Hepatocyte (in vitro differentiated cells): ENCODE measurements around the gene WDR91. TPM values are rescaled to one million over a fixed set of nuclear protein-coding genes. Genes with fewer than 3 reads are reported as not detected.

ENCODE experiments used
- DNase-seq: peaks from one replicate; pipeline ENCODE4 v3.0.0-alpha.2; 2016; ENCODE audit warnings: low spot score
- H2AFZ ChIP-seq: fragments of 200-600 bp; sonication (generic); 2 replicates; pipeline ENCODE4 v1.6.0; 2016; ENCODE audit warnings: antibody characterized with exemption, mild to moderate bottlenecking
- H3K27ac ChIP-seq: fragments of 200-600 bp; sonication (generic); 2 replicates; pipeline ENCODE4 v1.5.1; 2016; ENCODE audit warnings: mild to moderate bottlenecking
- H3K27me3 ChIP-seq: fragments of 200-600 bp; sonication (generic); 2 replicates; pipeline ENCODE4 v1.6.1; 2016
- H3K36me3 ChIP-seq: fragments of 200-600 bp; sonication (generic); replicated peaks from 2 replicates; pipeline ENCODE4 v1.5.1; 2016; ENCODE audit warnings: low read depth; ENCODE audit not compliant: insufficient read depth
- H3K4me1 ChIP-seq: fragments of 200-600 bp; sonication (generic); 2 replicates; pipeline ENCODE4 v1.5.1; 2016; ENCODE audit warnings: mild to moderate bottlenecking, moderate library complexity; ENCODE audit not compliant: insufficient read depth
- H3K4me2 ChIP-seq: fragments of 200-600 bp; sonication (generic); 2 replicates; pipeline ENCODE4 v1.6.0; 2016
- H3K4me3 ChIP-seq: fragments of 200-600 bp; sonication (generic); 2 replicates; pipeline ENCODE4 v1.5.1; 2016; ENCODE audit warnings: mild to moderate bottlenecking
- H3K79me2 ChIP-seq: fragments of 200-600 bp; sonication (generic); 2 replicates; pipeline ENCODE4 v1.6.0; 2017; ENCODE audit warnings: mild to moderate bottlenecking
- H3K9me2 ChIP-seq: fragments of 200-600 bp; sonication (generic); replicated peaks from 2 replicates; pipeline ENCODE4 v1.6.0; 2017; ENCODE audit warnings: mild to moderate bottlenecking; ENCODE audit not compliant: insufficient read depth
- H3K9me3 ChIP-seq: fragments of 200-600 bp; sonication (generic); 2 replicates; pipeline ENCODE4 v1.5.1; 2016; ENCODE audit warnings: low read depth, mild to moderate bottlenecking
- H4K20me1 ChIP-seq: fragments of 200-600 bp; sonication (generic); 2 replicates; pipeline ENCODE4 v1.6.0; 2016; ENCODE audit warnings: mild to moderate bottlenecking; ENCODE audit not compliant: insufficient read depth, poor library complexity, severe bottlenecking
- EZH2 ChIP-seq: fragments of 200-600 bp; sonication (generic); IDR thresholded peaks from 2 replicates; pipeline ENCODE4 v1.6.1; 2016; ENCODE audit warnings: antibody characterized with exemption, mild to moderate bottlenecking, borderline replicate concordance
- EZH2phosphoT487 ChIP-seq: fragments of 200-600 bp; sonication (generic); IDR thresholded peaks from one replicate; pipeline ENCODE4 v1.6.1; 2018; ENCODE audit warnings: antibody characterized with exemption, mild to moderate bottlenecking, low read depth, moderate library complexity; ENCODE audit not compliant: unreplicated experiment, severe bottlenecking
- WGBS: methylation state at CpG from one replicate; pipeline ENCODE4 v1.1.6; 2016; ENCODE audit warnings: low lambda C conversion rate; ENCODE audit errors: missing lambda C conversion rate; 5-methylcytosine and 5-hydroxymethylcytosine counted together
- polyA plus RNA-seq: library from polyadenylated mRNA; unstranded; fragments of >200 nt; fragmentation: Nextera tagmentation; extraction: Ambion mirVana; gene quantifications from 2 replicates; pipeline ENCODE4 v1.2.1, GENCODE V29; 2016
- total RNA-seq: library from RNA; depleted of rRNA; stranded (reverse); fragments of >200 nt; gene quantifications from 2 replicates; pipeline ENCODE4 v1.2.3, GENCODE V29; 2014
- TF ChIP-seq, protein P1 (sequence below): fragments of 200-600 bp; sonication (generic); IDR thresholded peaks from 2 replicates; pipeline ENCODE4 v1.5.1; 2016; ENCODE audit warnings: antibody characterized with exemption, mild to moderate bottlenecking; ENCODE audit not compliant: poor library complexity

WDR91 gene
- total and polyA plus RNA-seq, 2 experiments from 2014 or later: 8.0 to 8.2 TPM

DNA sequence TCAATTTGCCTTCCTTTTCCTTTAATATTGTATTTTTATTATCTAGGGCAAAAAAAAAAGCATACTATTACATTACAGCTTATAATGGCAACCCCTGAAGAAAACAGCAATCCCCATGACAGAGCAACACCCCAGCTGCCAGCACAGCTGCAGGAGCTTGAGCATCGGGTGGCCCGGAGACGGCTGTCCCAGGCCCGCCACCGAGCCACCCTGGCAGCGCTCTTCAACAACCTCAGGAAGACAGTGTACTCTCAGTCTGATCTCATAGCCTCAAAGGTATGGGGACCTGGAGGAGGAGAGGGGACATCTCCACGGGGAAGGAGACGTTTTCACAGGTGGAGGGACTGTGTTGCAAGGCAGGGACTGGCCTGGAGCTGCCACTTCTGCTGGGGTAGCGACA, 29.1 kb upstream of the WDR91 start:
- WGBS: 81% methylated on average over 9 of the region's 9 CpGs
- no peak overlapping the region for H3K27ac ChIP-seq
- H3K9me2 ChIP-seq: no peaks in the 10 kb centered on the region
- H3K4me3 ChIP-seq: no peak overlapping the region
- H3K27me3 ChIP-seq: peaks cover 3% of the 10 kb centered on the region
- no peak for DNase-seq
- no peak overlapping the region for H3K4me2 ChIP-seq
- H3K36me3 ChIP-seq: no peaks in the 10 kb centered on the region
- H3K79me2 ChIP-seq: no peaks in the 10 kb centered on the region
- H4K20me1 ChIP-seq: no peaks in the 10 kb centered on the region
- TF ChIP-seq, protein P1, sequence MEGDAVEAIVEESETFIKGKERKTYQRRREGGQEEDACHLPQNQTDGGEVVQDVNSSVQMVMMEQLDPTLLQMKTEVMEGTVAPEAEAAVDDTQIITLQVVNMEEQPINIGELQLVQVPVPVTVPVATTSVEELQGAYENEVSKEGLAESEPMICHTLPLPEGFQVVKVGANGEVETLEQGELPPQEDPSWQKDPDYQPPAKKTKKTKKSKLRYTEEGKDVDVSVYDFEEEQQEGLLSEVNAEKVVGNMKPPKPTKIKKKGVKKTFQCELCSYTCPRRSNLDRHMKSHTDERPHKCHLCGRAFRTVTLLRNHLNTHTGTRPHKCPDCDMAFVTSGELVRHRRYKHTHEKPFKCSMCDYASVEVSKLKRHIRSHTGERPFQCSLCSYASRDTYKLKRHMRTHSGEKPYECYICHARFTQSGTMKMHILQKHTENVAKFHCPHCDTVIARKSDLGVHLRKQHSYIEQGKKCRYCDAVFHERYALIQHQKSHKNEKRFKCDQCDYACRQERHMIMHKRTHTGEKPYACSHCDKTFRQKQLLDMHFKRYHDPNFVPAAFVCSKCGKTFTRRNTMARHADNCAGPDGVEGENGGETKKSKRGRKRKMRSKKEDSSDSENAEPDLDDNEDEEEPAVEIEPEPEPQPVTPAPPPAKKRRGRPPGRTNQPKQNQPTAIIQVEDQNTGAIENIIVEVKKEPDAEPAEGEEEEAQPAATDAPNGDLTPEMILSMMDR: no peak
- TF ChIP-seq EZH2phosphoT487 (no peak), EZH2 (no peak)
- no peaks in the 10 kb centered on the region for H3K9me3 ChIP-seq
- H3K4me1 ChIP-seq: no peaks in the 10 kb centered on the region
- no peak overlapping the region for H2AFZ ChIP-seq

DNA sequence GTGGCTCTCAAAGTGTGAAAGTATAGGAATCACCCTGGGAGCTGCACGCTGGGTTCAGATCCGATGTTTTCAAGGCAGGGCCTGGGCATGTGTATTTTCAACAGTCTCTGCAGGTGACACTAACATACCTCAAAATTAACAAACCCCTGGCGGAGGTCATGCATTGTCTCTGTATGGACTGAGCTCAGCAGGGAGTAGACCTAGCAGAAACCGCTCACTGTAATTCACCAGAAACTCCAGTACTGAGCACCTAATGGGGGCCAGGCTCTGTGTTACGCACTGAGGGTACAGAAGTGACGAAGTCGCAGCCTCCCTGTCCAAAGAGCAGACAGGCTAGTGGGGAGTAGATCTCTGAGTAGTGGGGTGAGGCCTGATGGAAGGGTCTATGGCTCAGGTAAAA, 27.9 kb upstream of the WDR91 start:
- Histone ChIP-seq H3K27ac (no peak overlapping the region), H4K20me1 (no peaks in the 10 kb centered on the region), H2AFZ (no peak overlapping the region), H3K4me1 (no peaks in the 10 kb centered on the region), H3K9me3 (no peaks in the 10 kb centered on the region), H3K36me3 (no peaks in the 10 kb centered on the region), H3K4me3 (no peak overlapping the region), H3K4me2 (no peak overlapping the region), H3K27me3 (peaks cover 2% of the 10 kb centered on the region), H3K9me2 (no peaks in the 10 kb centered on the region), H3K79me2 (no peaks in the 10 kb centered on the region)
- TF ChIP-seq EZH2 (no peak), EZH2phosphoT487 (no peak)
- TF ChIP-seq, protein P1: no peak
- WGBS: 95% methylated on average over 7 of the region's 7 CpGs
- no peak for DNase-seq

DNA sequence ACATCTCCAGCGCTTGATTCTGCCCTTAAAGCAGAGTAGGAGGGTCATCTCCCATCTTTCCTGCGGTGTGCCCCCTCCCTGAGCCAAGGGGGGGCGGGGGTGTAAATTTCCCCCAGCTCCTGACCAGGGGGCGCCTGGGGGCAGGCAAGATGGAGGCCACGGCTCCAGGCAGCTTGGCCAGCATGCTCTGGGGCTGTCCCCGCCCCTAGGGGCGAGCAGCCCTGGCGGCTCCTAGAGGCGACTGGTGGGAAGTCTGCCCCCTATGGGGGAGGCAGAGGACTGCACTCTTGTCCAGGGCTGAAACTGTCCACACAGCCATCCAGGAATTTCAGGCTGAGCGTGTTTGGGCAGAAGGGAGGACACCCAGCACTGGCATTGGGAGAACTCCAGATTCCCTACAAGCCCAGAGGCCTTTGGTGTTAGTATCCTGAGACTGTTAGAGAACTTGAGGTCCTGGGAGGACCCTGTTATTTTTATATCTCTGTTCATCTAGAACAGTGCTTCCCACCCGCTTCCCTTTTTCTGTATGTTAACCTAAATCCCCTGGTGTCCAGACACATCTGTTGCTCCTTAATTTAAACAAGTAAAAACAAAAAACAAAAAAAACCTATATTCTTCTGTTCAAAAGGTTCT, 26.9 kb upstream of the WDR91 start:
- TF ChIP-seq, protein P1: peak; percentile 21
- TF ChIP-seq EZH2 (no peak), EZH2phosphoT487 (no peak)
- no peaks in the 10 kb centered on the region for H3K9me3 ChIP-seq
- H3K4me2 ChIP-seq: no peak overlapping the region
- H3K79me2 ChIP-seq: no peaks in the 10 kb centered on the region
- H4K20me1 ChIP-seq: no peaks in the 10 kb centered on the region
- no peaks in the 10 kb centered on the region for H3K36me3 ChIP-seq
- 95% methylated on average over 11 of the region's 11 CpGs for WGBS
- H3K9me2 ChIP-seq: no peaks in the 10 kb centered on the region
- no peaks in the 10 kb centered on the region for H3K4me1 ChIP-seq
- DNase-seq: no peak
- no peak overlapping the region for H3K27ac ChIP-seq
- no peak overlapping the region for H2AFZ ChIP-seq
- H3K4me3 ChIP-seq: no peak overlapping the region
- H3K27me3 ChIP-seq: no peaks in the 10 kb centered on the region
